Measurements from ENCODE around the gene PPP4C.

PPP4C gene

GRCh38 chr16:30115238-30115637 is 39.4 kb downstream of the PPP4C start:
- TF ChIP-seq, protein P1, sequence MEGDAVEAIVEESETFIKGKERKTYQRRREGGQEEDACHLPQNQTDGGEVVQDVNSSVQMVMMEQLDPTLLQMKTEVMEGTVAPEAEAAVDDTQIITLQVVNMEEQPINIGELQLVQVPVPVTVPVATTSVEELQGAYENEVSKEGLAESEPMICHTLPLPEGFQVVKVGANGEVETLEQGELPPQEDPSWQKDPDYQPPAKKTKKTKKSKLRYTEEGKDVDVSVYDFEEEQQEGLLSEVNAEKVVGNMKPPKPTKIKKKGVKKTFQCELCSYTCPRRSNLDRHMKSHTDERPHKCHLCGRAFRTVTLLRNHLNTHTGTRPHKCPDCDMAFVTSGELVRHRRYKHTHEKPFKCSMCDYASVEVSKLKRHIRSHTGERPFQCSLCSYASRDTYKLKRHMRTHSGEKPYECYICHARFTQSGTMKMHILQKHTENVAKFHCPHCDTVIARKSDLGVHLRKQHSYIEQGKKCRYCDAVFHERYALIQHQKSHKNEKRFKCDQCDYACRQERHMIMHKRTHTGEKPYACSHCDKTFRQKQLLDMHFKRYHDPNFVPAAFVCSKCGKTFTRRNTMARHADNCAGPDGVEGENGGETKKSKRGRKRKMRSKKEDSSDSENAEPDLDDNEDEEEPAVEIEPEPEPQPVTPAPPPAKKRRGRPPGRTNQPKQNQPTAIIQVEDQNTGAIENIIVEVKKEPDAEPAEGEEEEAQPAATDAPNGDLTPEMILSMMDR (IDR thresholded peaks at IDR 0.05): no peak
- no peak overlapping the region for H3K27ac ChIP-seq
- peaks cover 3 to 4% of the 10 kb centered on the region in 2 experiments for H3K4me1 ChIP-seq (ENCODE audit: control insufficient read depth in 1 of 2, insufficient read depth in 1 of 2, low read depth in 1 of 2, low read length in 1 of 2)
- no peaks in the 10 kb centered on the region for H3K9me3 ChIP-seq
- H3K36me3 ChIP-seq: peaks cover 100% of the 10 kb centered on the region
- H3K4me3 ChIP-seq (ENCODE audit: low read depth in 1 of 2, low read length in 1 of 2): no peak overlapping the region
- no peaks in the 10 kb centered on the region for H3K27me3 ChIP-seq

DNA sequence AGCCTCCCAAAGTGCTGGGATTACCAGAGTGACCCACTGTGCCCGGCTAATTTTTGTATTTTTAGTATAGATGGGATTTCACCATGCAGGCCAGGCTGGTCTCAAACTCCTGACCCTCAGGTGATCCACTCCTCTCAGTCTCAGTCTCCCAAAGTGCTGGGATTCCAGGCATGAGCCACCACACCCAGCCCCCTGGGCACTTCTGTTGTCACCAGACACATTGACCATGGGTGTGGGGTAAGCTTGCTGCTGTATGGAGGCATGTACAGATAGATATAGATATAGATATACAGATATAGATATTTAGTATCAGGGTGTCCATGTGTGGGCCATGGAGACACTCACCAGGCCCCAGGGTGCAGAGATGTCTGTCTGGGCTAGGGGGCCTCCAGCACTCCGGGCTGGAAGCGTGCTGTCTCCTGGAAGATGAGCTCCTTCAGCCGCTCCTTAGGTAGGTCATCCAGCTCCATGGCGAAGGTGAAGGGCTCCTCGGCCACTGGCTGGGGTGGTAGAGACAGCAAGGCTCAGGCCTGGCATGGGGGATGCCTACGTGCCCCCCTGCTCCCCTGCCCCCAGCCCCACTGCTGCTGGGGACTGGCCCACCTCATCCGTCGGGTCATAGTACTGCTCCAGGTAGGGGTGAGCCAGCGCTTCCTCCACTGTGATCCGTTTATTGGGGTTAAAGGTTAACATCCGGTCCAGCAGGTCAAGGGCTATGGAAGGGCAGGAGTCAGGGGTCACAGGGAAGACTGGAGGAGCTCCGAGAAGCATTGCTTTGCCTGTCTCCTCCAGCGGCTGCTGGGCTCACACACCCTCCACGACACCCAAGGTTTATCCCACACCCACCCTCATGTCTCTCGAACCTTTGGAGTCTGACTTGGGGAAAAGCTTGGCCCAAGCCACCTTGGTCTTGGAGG is 40.8 kb downstream of the PPP4C start:
- H3K27me3 ChIP-seq: no peaks in the 10 kb centered on the region
- no peak overlapping the region for H3K27ac ChIP-seq
- TF ChIP-seq, protein P1 (IDR thresholded peaks at IDR 0.05): no peak
- H3K4me1 ChIP-seq (ENCODE audit: control insufficient read depth in 1 of 2, insufficient read depth in 1 of 2, low read depth in 1 of 2, low read length in 1 of 2): peaks cover 16 to 17% of the 10 kb centered on the region in 2 experiments
- H3K36me3 ChIP-seq: peaks cover 94% of the 10 kb centered on the region
- no peaks in the 10 kb centered on the region for H3K9me3 ChIP-seq
- H3K4me3 ChIP-seq (ENCODE audit: low read depth in 1 of 2, low read length in 1 of 2): no peak overlapping the region

DNA sequence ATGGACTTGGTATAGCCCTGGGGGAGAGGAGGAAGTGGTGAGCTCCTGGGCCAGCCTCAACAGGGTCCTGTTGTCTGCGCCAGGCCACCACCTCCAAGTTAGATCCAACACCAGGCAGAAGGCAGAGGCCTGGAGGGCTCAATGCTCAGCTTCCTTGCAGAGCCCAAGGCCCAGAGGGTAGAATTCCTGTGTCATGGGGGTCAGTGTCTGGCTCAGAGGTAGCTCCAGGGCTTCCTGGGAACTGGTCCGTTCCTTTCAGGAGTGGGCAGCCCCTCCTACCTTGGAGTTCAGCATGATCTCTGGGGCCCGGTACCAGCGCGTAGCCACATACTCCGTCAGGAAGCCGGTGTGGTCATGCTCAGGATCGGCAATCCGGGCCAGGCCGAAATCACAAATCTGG is 42.0 kb downstream of the PPP4C start:
- TF ChIP-seq, protein P1 (IDR thresholded peaks at IDR 0.05): no peak

DNA sequence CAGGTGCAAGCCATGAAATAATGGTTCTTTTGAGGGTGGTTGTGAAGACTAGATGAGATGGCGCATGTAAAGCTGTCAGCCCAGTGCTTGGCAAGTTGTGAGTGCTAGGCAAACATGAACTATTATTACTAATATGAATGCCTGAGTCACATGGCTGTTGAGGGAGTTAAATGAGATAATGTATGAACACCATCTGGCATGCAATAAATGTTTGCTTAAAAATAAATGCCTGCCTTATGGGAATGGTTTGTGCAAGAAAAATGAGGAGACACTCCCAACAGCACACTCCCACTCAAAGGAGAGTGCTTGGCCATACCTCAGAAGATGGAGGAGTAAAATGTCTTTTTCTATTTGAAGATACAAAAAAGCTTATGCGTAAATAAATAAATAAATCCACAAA is 43.6 kb downstream of the PPP4C start:
- Histone ChIP-seq H3K36me3 (peaks cover 69% of the 10 kb centered on the region), H3K27me3 (no peaks in the 10 kb centered on the region), H3K27ac (no peak overlapping the region), H3K9me3 (no peaks in the 10 kb centered on the region), H3K4me3 (ENCODE audit: low read depth in 1 of 2, low read length in 1 of 2) (no peak overlapping the region), H3K4me1 (ENCODE audit: control insufficient read depth in 1 of 2, insufficient read depth in 1 of 2, low read depth in 1 of 2, low read length in 1 of 2) (peaks cover 30 to 34% of the 10 kb centered on the region in 2 experiments)
- TF ChIP-seq, protein P1 (IDR thresholded peaks at IDR 0.05): no peak

More for the DNA sequence above, 42.0 kb downstream of the PPP4C start:
- peaks cover 85% of the 10 kb centered on the region for H3K36me3 ChIP-seq
- no peaks in the 10 kb centered on the region for H3K9me3 ChIP-seq
- no peaks in the 10 kb centered on the region for H3K27me3 ChIP-seq
- H3K4me1 ChIP-seq (ENCODE audit: control insufficient read depth in 1 of 2, insufficient read depth in 1 of 2, low read depth in 1 of 2, low read length in 1 of 2): peaks cover 26 to 28% of the 10 kb centered on the region in 2 experiments
- no peak overlapping the region for H3K27ac ChIP-seq
- H3K4me3 ChIP-seq (ENCODE audit: low read depth in 1 of 2, low read length in 1 of 2): no peak overlapping the region

DNA sequence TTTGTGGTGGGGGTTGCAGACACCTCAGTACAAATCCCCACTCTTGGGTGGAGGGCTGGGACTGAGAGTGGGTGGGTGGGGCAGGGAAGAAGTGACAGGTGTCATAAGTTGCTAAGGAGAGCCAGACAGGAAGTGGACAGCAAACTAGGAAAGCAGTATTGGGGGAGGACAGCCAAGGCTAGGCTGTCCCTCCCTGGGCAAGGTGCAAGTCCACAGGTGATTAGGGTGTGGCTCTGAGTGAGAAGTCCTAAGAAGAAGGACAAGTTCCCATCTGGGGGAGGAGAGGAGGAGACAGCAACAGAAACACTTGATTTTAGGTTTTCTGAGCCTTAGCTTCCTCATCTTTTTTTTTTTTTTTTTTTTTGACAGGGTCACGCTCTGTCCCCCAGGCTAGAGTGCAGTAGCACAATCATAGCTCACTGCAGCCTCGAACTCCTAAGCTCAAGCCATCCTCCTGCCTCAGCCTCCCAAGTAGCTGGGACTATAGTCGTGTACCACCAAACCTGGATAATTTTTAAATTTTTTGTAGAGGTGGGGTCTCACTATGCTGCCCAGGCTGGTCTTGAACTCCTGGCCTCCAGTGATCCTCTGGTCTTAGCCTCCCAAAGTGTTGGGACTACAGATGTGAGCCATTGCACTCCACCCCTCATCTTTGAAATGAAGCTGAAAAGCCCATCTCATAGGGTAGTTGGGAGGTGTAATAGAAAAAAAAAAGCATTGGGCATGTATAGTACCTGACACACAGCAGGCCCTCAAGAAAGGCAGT is 44.7 kb downstream of the PPP4C start:
- Histone ChIP-seq H3K27me3 (no peaks in the 10 kb centered on the region), H3K27ac (peak overlapping the region; percentile 84), H3K4me3 (ENCODE audit: low read depth in 1 of 2, low read length in 1 of 2) (no peak overlapping the region), H3K36me3 (peaks cover 58% of the 10 kb centered on the region), H3K9me3 (no peaks in the 10 kb centered on the region), H3K4me1 (ENCODE audit: control insufficient read depth in 1 of 2, insufficient read depth in 1 of 2, low read depth in 1 of 2, low read length in 1 of 2) (peaks cover 30 to 34% of the 10 kb centered on the region in 2 experiments)
- TF ChIP-seq, protein P1 (IDR thresholded peaks at IDR 0.05): no peak

Measured in neutrophil (primary cell).